CD4-positive, alpha-beta memory T cell (primary cell): ENCODE data around the gene CUZD1. TPM values are rescaled to one million over a fixed set of nuclear protein-coding genes. Genes with fewer than 3 reads are reported as not detected.
A peak's percentile ranks its signal among the peaks of the same experiment; 100 is the strongest.

Experiments
- CTCF ChIA-PET: fragments of 350-600 bp; sonication (Branson Sonifier 250); formaldehyde crosslinking; loops from one replicate; lab custom pipeline; 2021; ENCODE audit warnings: inconsistent platforms; ENCODE audit not compliant: partially characterized antibody; lab: Charles Lee
- POLR2A ChIA-PET: fragments of 350-600 bp; sonication (Branson Sonifier 250); formaldehyde crosslinking; loops from one replicate; lab custom pipeline; 2021; ENCODE audit not compliant: partially characterized antibody; lab: Charles Lee
- DNase-seq, 5 donors: peaks; one replicate each; pipeline versions ENCODE4 v3.0.0 to v3.0.0-alpha.2; 2020 to 2022; ENCODE audit warnings: mixed read lengths in 1 of 5
- H3K27ac ChIP-seq: one replicate; pipeline ENCODE4 v1.7.0; 2013; ENCODE audit warnings: low read depth, low read length
- H3K27me3 ChIP-seq: 2 replicates; pipeline ENCODE4 v1.7.0; 2013; ENCODE audit warnings: mild to moderate bottlenecking, low read length, moderate library complexity; ENCODE audit not compliant: insufficient read depth
- H3K36me3 ChIP-seq: 2 replicates; pipeline ENCODE4 v1.7.0; 2013; ENCODE audit warnings: mild to moderate bottlenecking, low read length, moderate library complexity; ENCODE audit not compliant: insufficient read depth
- H3K4me1 ChIP-seq: 2 replicates; pipeline ENCODE4 v1.7.0; 2013; ENCODE audit warnings: mild to moderate bottlenecking, low read length, moderate library complexity; ENCODE audit not compliant: insufficient read depth
- H3K4me3 ChIP-seq, 2 donors: one replicate each; pipeline ENCODE4 v1.7.0; 2013; ENCODE audit warnings: low read length in 2 of 2, mild to moderate bottlenecking in 1 of 2
- H3K9me3 ChIP-seq, 2 donors: one replicate each; pipeline ENCODE4 v1.7.0; 2013; ENCODE audit warnings: low read length in 2 of 2, control low read depth in 1 of 2; ENCODE audit not compliant: control insufficient read depth in 1 of 2
- H3K27ac Mint-ChIP-seq, 7 donors: one replicate each; pipeline ENCODE4 v1.8.0; 2020 to 2021; ENCODE audit warnings: mixed read lengths in 7 of 7, mild to moderate bottlenecking in 6 of 7, inconsistent platforms in 3 of 7, moderate library complexity in 3 of 7
- H3K27me3 Mint-ChIP-seq, 2 donors: one replicate each; pipeline ENCODE4 v1.8.0; 2020 to 2021; ENCODE audit warnings: mixed read lengths in 2 of 2
- H3K36me3 Mint-ChIP-seq, 2 donors: one replicate each; pipeline ENCODE4 v1.8.0; 2020 to 2021; ENCODE audit warnings: mixed read lengths in 2 of 2, inconsistent platforms in 1 of 2, mild to moderate bottlenecking in 1 of 2
- H3K4me1 Mint-ChIP-seq, 4 donors: one replicate each; pipeline ENCODE4 v1.8.0; 2020 to 2021; ENCODE audit warnings: mixed read lengths in 4 of 4, mild to moderate bottlenecking in 1 of 4
- H3K4me3 Mint-ChIP-seq, 8 donors: one replicate each; pipeline ENCODE4 v1.8.0; 2020 to 2021; ENCODE audit warnings: mixed read lengths in 8 of 8, mild to moderate bottlenecking in 7 of 8, moderate library complexity in 6 of 8, inconsistent platforms in 3 of 8
- H3K9me3 Mint-ChIP-seq, 8 donors: one replicate each; pipeline ENCODE4 v1.8.0; 2020 to 2021; ENCODE audit warnings: mixed read lengths in 8 of 8, mild to moderate bottlenecking in 5 of 8, inconsistent platforms in 3 of 8, moderate library complexity in 1 of 8
- intact Hi-C: fragments of 100-400 bp; cut with micrococcal nuclease; formaldehyde crosslinking; loops from one replicate; pipeline ENCODE4 v1.15.1; 2023
- polyA plus RNA-seq, 2 donors: library from polyadenylated mRNA; unstranded; fragments of 300-500 nt; fragmentation: Illumina TruSeq; gene quantifications; one replicate each; pipeline ENCODE4 v1.2.3, GENCODE V29; 2021
- total RNA-seq, 2 experiments: library from RNA; stranded (reverse); gene quantifications; one replicate each; pipeline ENCODE4 v1.2.3, GENCODE V29; 2021

CUZD1 gene
- total RNA-seq (1 to 10 TPM; 3.8 to 4.1 TPM), polyA plus RNA-seq (under 1 TPM; 0.86 to 0.89 TPM)

- H3K36me3 Mint-ChIP-seq: peaks cover 45 to 64% of the 10 kb centered on the region in 2 donors
- H3K4me3 Mint-ChIP-seq: no peak within 1 kb of the TSS
- H3K9me3 ChIP-seq: no peaks in the 10 kb centered on the region
- H3K4me1 ChIP-seq: no peaks in the 10 kb centered on the region
- no peaks in the 10 kb centered on the region for H3K27me3 ChIP-seq
- peaks cover 0 to 7% (median 3%) of the 10 kb centered on the region in 8 donors for H3K9me3 Mint-ChIP-seq
- H3K27ac ChIP-seq: no peak within 1 kb of the TSS
- no peak within 1 kb of the TSS for H3K4me3 ChIP-seq
- ChIA-PET CTCF (no interaction called here), POLR2A (no interaction called here)
- no peaks in the 10 kb centered on the region for H3K27me3 Mint-ChIP-seq
- intact Hi-C loops: no loop called here
- no peak for DNase-seq
- H3K36me3 ChIP-seq: peaks cover 8% of the 10 kb centered on the region
- peak within 1 kb of the TSS in 2 of 7 donors; percentile 1 to 75 for H3K27ac Mint-ChIP-seq
- H3K4me1 Mint-ChIP-seq: peaks cover 0 to 4% (median 2%) of the 10 kb centered on the region in 4 donors
These were observed at the start of gene CUZD1 for GRCh38 chr10:122845783-122846332. Gene CUZD1, minus strand, starts transcription at chr10:122845857. Its CDS starts 14 bp downstream, at chr10:122845843.

GRCh38 chr10:122894261-122894944 lies 48.7 kb upstream of the CUZD1 start:
- CTCF ChIA-PET: interaction anchor here (0.6 kb wide), 1 partner anchor 40 kb away, joined by 3 read pairs; no protein-coding TSS in a partner anchor
- Mint-ChIP-seq H3K27ac (no peak overlapping the region), H3K27me3 (peaks cover 0 to 1% of the 10 kb centered on the region in 2 donors), H3K9me3 (peaks cover 0 to 3% (median 0%) of the 10 kb centered on the region in 8 donors), H3K36me3 (peaks cover 0 to 6% of the 10 kb centered on the region in 2 donors), H3K4me1 (no peaks in the 10 kb centered on the region), H3K4me3 (no peak overlapping the region)
- Histone ChIP-seq H3K4me3 (no peak overlapping the region), H3K27me3 (no peaks in the 10 kb centered on the region), H3K9me3 (no peaks in the 10 kb centered on the region), H3K27ac (no peak overlapping the region), H3K36me3 (no peaks in the 10 kb centered on the region), H3K4me1 (no peaks in the 10 kb centered on the region)
- POLR2A ChIA-PET: no interaction called here
- no peak for DNase-seq
- intact Hi-C loops: no loop called here

- POLR2A ChIA-PET: no interaction called here
- CTCF ChIA-PET: no interaction called here
- Histone ChIP-seq H3K4me3 (no peak overlapping the region), H3K27me3 (no peaks in the 10 kb centered on the region), H3K9me3 (no peaks in the 10 kb centered on the region), H3K4me1 (peaks cover 7% of the 10 kb centered on the region), H3K27ac (no peak overlapping the region), H3K36me3 (no peaks in the 10 kb centered on the region)
- Mint-ChIP-seq H3K27me3 (no peaks in the 10 kb centered on the region), H3K36me3 (peaks cover 3 to 8% of the 10 kb centered on the region in 2 donors), H3K27ac (no peak overlapping the region), H3K9me3 (peaks cover 0 to 3% (median 0%) of the 10 kb centered on the region in 8 donors), H3K4me3 (no peak overlapping the region), H3K4me1 (peaks cover 9 to 16% (median 13%) of the 10 kb centered on the region in 4 donors)
- intact Hi-C loops: no loop called here
- no peak for DNase-seq
These were observed 38.5 kb upstream of the CUZD1 start for GRCh38 chr10:122884166-122884565.

GRCh38 chr10:122882766-122883165 lies 37.1 kb upstream of the CUZD1 start:
- H3K4me3 ChIP-seq: no peak overlapping the region
- CTCF ChIA-PET: interaction anchor here (1.3 kb wide), 1 partner anchor 71 kb away, joined by 3 read pairs; the partner anchor contains the start of gene C10orf88
- H3K4me3 Mint-ChIP-seq: no peak overlapping the region
- H3K27me3 Mint-ChIP-seq: no peaks in the 10 kb centered on the region
- peaks cover 20% of the 10 kb centered on the region for H3K4me1 ChIP-seq
- DNase-seq: no peak
- H3K27me3 ChIP-seq: no peaks in the 10 kb centered on the region
- POLR2A ChIA-PET: no interaction called here
- H3K36me3 Mint-ChIP-seq: peaks cover 4 to 7% of the 10 kb centered on the region in 2 donors
- H3K36me3 ChIP-seq: no peaks in the 10 kb centered on the region
- H3K9me3 ChIP-seq: no peaks in the 10 kb centered on the region
- H3K4me1 Mint-ChIP-seq: peaks cover 19 to 30% (median 25%) of the 10 kb centered on the region in 4 donors
- no peak overlapping the region for H3K27ac Mint-ChIP-seq
- intact Hi-C loops: no loop called here
- H3K9me3 Mint-ChIP-seq: peaks cover 0 to 3% (median 0%) of the 10 kb centered on the region in 8 donors
- H3K27ac ChIP-seq: no peak overlapping the region

- Mint-ChIP-seq H3K4me1 (peaks cover 31 to 55% (median 43%) of the 10 kb centered on the region in 4 donors), H3K4me3 (peak within 1 kb of the TSS; percentile 91 to 95 (median 92)), H3K36me3 (peaks cover 5 to 12% of the 10 kb centered on the region in 2 donors), H3K9me3 (peaks cover 0 to 3% (median 0%) of the 10 kb centered on the region in 8 donors), H3K27ac (peak within 1 kb of the TSS; percentile 79 to 97 (median 95)), H3K27me3 (no peaks in the 10 kb centered on the region)
- CTCF ChIA-PET: interaction anchor here (0.9 kb wide), 1 partner anchor 277 kb away, joined by 3 read pairs; no protein-coding TSS in a partner anchor
- POLR2A ChIA-PET: interaction anchor here (0.6 to 1.4 kb wide), 7 partner anchors 74 to 275 kb away, joined by 3 to 9 read pairs (median 3); partner anchors contain the start of genes BUB3, C10orf88 and PSTK
- intact Hi-C loops: loop anchor here (1.0 to 5.0 kb wide), 5 partner anchors 75 to 505 kb away; partner anchors contain the start of genes BUB3, C10orf88, IKZF5 and PLEKHA1
- Histone ChIP-seq H3K27ac (peak within 1 kb of the TSS; percentile 68), H3K9me3 (no peaks in the 10 kb centered on the region), H3K36me3 (no peaks in the 10 kb centered on the region), H3K4me3 (peak within 1 kb of the TSS; percentile 47 to 79), H3K4me1 (peaks cover 41% of the 10 kb centered on the region), H3K27me3 (no peaks in the 10 kb centered on the region)
- peak; percentile 90 to 96 (median 96) for DNase-seq
These were observed 33.9 kb upstream of the CUZD1 start, which contains the start of gene FAM24B for GRCh38 chr10:122879339-122880273. Gene FAM24B, minus strand, starts transcription at chr10:122879581. Its CDS starts 29,066 bp downstream, at chr10:122850515.

- Mint-ChIP-seq H3K36me3 (peaks cover 5 to 12% of the 10 kb centered on the region in 2 donors), H3K4me1 (peaks cover 34 to 62% (median 50%) of the 10 kb centered on the region in 4 donors), H3K9me3 (peaks cover 0 to 3% (median 0%) of the 10 kb centered on the region in 8 donors), H3K27ac (peak overlapping the region; percentile 79 to 97 (median 94)), H3K27me3 (no peaks in the 10 kb centered on the region), H3K4me3 (peak overlapping the region; percentile 91 to 95 (median 92))
- Histone ChIP-seq H3K27me3 (no peaks in the 10 kb centered on the region), H3K4me1 (peaks cover 41% of the 10 kb centered on the region), H3K4me3 (peak overlapping the region; percentile 47 to 79), H3K27ac (peak overlapping the region; percentile 68), H3K36me3 (no peaks in the 10 kb centered on the region), H3K9me3 (no peaks in the 10 kb centered on the region)
- peak in 1 of 5 donors; percentile 38 for DNase-seq
- CTCF ChIA-PET: interaction anchor here (0.9 kb wide), 1 partner anchor 278 kb away, joined by 3 read pairs; no protein-coding TSS in a partner anchor
- intact Hi-C loops: loop anchor here (1.0 to 5.0 kb wide), 5 partner anchors 76 to 505 kb away; partner anchors contain the start of genes BUB3, C10orf88, IKZF5 and PLEKHA1
- POLR2A ChIA-PET: interaction anchor here (1.1 to 1.2 kb wide), 2 partner anchors 75 to 129 kb away, joined by 3 read pairs; no protein-coding TSS in a partner anchor
These were observed 33.2 kb upstream of the CUZD1 start for GRCh38 chr10:122878799-122879338.
